IMR-90 (cell line): ENCODE data around the gene RARRES1. TPM values are rescaled to one million over a fixed set of nuclear protein-coding genes. Genes with fewer than 3 reads are reported as not detected.

Experiments used
- ATAC-seq: fragments of 200-7000 bp; cut with Tn5 transposase; 2 replicates; pipeline ENCODE4 v1.9.1; 2020; ENCODE audit warnings: low read depth, mild to moderate bottlenecking, moderate library complexity
- BruUV-seq: library from RNA; stranded (reverse); fragments of 400-500 nt; replicated peaks from 2 replicates; lab custom pipeline; 2021; lab: Mats Ljungman, UMichigan
- CTCF ChIA-PET: fragments of 300-600 bp; formaldehyde crosslinking; extraction: SDS; loops from one replicate; lab custom pipeline; 2021; ENCODE audit warnings: antibody characterized with exemption; lab: Yijun Ruan, JAX
- POLR2A ChIA-PET: fragments of 300-600 bp; sonication (Branson Sonifier 250); formaldehyde crosslinking; loops from one replicate; lab custom pipeline; 2022; ENCODE audit warnings: antibody characterized with exemption; ENCODE audit not compliant: unreplicated experiment; lab: Charles Lee
- DNase-seq: peaks from one replicate; pipeline ENCODE4 v3.0.0; 2013
- H2AFZ ChIP-seq: replicated peaks from 2 replicates; pipeline ENCODE3; 2013; ENCODE audit warnings: low read length, mild to moderate bottlenecking; ENCODE audit not compliant: poor library complexity
- H2AK5ac ChIP-seq: 2 replicates; pipeline ENCODE4 v1.6.1; 2013; ENCODE audit warnings: low read depth, low read length, inconsistent platforms
- H2AK9ac ChIP-seq: replicated peaks from 2 replicates; pipeline ENCODE3; 2013; ENCODE audit warnings: mild to moderate bottlenecking, low read depth, low read length, moderate library complexity; ENCODE audit not compliant: poor library complexity
- H2BK120ac ChIP-seq: 2 replicates; pipeline ENCODE4 v1.6.1; 2013; ENCODE audit warnings: low read depth, low read length, inconsistent platforms
- H2BK15ac ChIP-seq: 3 replicates; pipeline ENCODE4 v1.6.1; 2013; ENCODE audit warnings: low read depth, low read length, inconsistent platforms
- H2BK20ac ChIP-seq: 2 replicates; pipeline ENCODE4 v1.6.1; 2013; ENCODE audit warnings: low read depth, mild to moderate bottlenecking, inconsistent platforms, low read length, moderate library complexity
- H2BK5ac ChIP-seq: 2 replicates; pipeline ENCODE4 v1.6.1; 2013; ENCODE audit warnings: mild to moderate bottlenecking, low read depth, low read length, inconsistent platforms; ENCODE audit not compliant: poor library complexity, severe bottlenecking
- H3K14ac ChIP-seq: replicated peaks from 2 replicates; pipeline ENCODE4 v1.6.1; 2013; ENCODE audit warnings: low read depth, low read length, inconsistent platforms
- H3K18ac ChIP-seq: 2 replicates; pipeline ENCODE4 v1.6.1; 2013; ENCODE audit warnings: low read depth, low read length, control low read depth
- H3K23ac ChIP-seq: 2 replicates; pipeline ENCODE4 v1.6.1; 2013; ENCODE audit warnings: low read depth, low read length, inconsistent platforms
- H3K27ac ChIP-seq: 2 replicates; pipeline ENCODE4 v1.5.1; 2013; ENCODE audit warnings: mild to moderate bottlenecking, control low read depth, low read length; ENCODE audit not compliant: insufficient read depth
- H3K27me3 ChIP-seq: 2 replicates; pipeline ENCODE4 v1.6.1; 2013; ENCODE audit warnings: low read length; ENCODE audit not compliant: control insufficient read depth, insufficient read depth
- H3K36me3 ChIP-seq: 2 replicates; pipeline ENCODE4 v1.6.1; 2013; ENCODE audit warnings: low read length, mixed read lengths; ENCODE audit not compliant: control insufficient read depth, insufficient read depth
- H3K4ac ChIP-seq: 2 replicates; pipeline ENCODE4 v1.6.1; 2013; ENCODE audit warnings: low read depth, low read length, inconsistent platforms
- H3K4me1 ChIP-seq: 2 replicates; pipeline ENCODE4 v1.6.1; 2013; ENCODE audit warnings: low read length, mixed read lengths; ENCODE audit not compliant: control insufficient read depth, insufficient read depth
- H3K4me2 ChIP-seq: 2 replicates; pipeline ENCODE4 v1.6.1; 2013; ENCODE audit warnings: low read depth, mild to moderate bottlenecking, control low read depth, low read length, moderate library complexity
- H3K4me3 ChIP-seq: 2 replicates; pipeline ENCODE4 v1.5.1; 2013; ENCODE audit warnings: low read depth, mild to moderate bottlenecking, control low read depth, low read length, moderate library complexity; ENCODE audit not compliant: insufficient read depth
- H3K56ac ChIP-seq: 2 replicates; pipeline ENCODE4 v1.6.1; 2013; ENCODE audit warnings: low read length, inconsistent platforms; ENCODE audit not compliant: insufficient read depth; ENCODE audit errors: extremely low read depth
- H3K79me1 ChIP-seq, 2 experiments: 2 replicates each; pipeline ENCODE4 v1.6.1; 2013; ENCODE audit warnings: low read length in 2 of 2, inconsistent platforms in 1 of 2, low read depth in 1 of 2
- H3K9ac ChIP-seq: 2 replicates; pipeline ENCODE4 v1.6.1; 2013; ENCODE audit warnings: low read depth, low read length, control low read depth
- H3K9me1 ChIP-seq: 2 replicates; pipeline ENCODE4 v1.6.1; 2013; ENCODE audit warnings: low read length, inconsistent platforms; ENCODE audit not compliant: insufficient read depth
- H3K9me3 ChIP-seq: 2 replicates; pipeline ENCODE4 v1.6.1; 2013; ENCODE audit warnings: low read length; ENCODE audit not compliant: control insufficient read depth, insufficient read depth
- H4K20me1 ChIP-seq: 2 replicates; pipeline ENCODE4 v1.6.1; 2013; ENCODE audit warnings: low read length, inconsistent platforms; ENCODE audit not compliant: insufficient read depth
- H4K5ac ChIP-seq: 2 replicates; pipeline ENCODE4 v1.6.1; 2013; ENCODE audit warnings: mild to moderate bottlenecking, low read depth, low read length, control low read depth
- H4K8ac ChIP-seq, 2 experiments: 2 replicates each; pipeline ENCODE4 v1.6.1; 2013; ENCODE audit warnings: low read depth in 2 of 2, low read length in 2 of 2, control low read depth in 1 of 2, inconsistent platforms in 1 of 2
- H4K91ac ChIP-seq: 2 replicates; pipeline ENCODE4 v1.6.1; 2013; ENCODE audit warnings: low read depth, low read length, inconsistent platforms; ENCODE audit not compliant: insufficient read depth
- BHLHE40 ChIP-seq: fragments of 150-350 bp; IDR thresholded peaks from 2 replicates; pipeline ENCODE4 v1.6.1; 2016; ENCODE audit warnings: mild to moderate bottlenecking, low read depth, low read length
- CEBPB ChIP-seq: IDR thresholded peaks from 2 replicates; pipeline ENCODE4 v1.6.1; 2012; ENCODE audit warnings: low read depth, low read length, improper control_type of control experiment
- CHD1 ChIP-seq: IDR thresholded peaks from 2 replicates; pipeline ENCODE4 v1.6.1; 2012; ENCODE audit warnings: low read depth, low read length, improper control_type of control experiment
- ELK1 ChIP-seq: fragments of 150-350 bp; IDR thresholded peaks from 2 replicates; pipeline ENCODE4 v1.6.1; 2016; ENCODE audit warnings: low read depth, mild to moderate bottlenecking, low read length, moderate library complexity, borderline replicate concordance
- FOS ChIP-seq: fragments of 150-350 bp; IDR thresholded peaks from 2 replicates; pipeline ENCODE4 v1.6.1; 2016; ENCODE audit warnings: low read depth, low read length
- MAFK ChIP-seq: IDR thresholded peaks from 2 replicates; pipeline ENCODE4 v1.6.1; 2012; ENCODE audit warnings: low read depth, low read length, improper control_type of control experiment
- NFE2L2 ChIP-seq: fragments of 150-350 bp; IDR thresholded peaks from 2 replicates; pipeline ENCODE4 v1.6.1; 2016; ENCODE audit warnings: low read depth, mild to moderate bottlenecking, low read length
- RAD21 ChIP-seq: IDR thresholded peaks from 2 replicates; pipeline ENCODE4 v1.6.1; 2012; ENCODE audit warnings: low read length, improper control_type of control experiment
- RCOR1 ChIP-seq: IDR thresholded peaks from 2 replicates; pipeline ENCODE4 v1.6.1; 2012; ENCODE audit warnings: mild to moderate bottlenecking, low read length, improper control_type of control experiment; ENCODE audit not compliant: insufficient replicate concordance
- SMC3 ChIP-seq: fragments of 150-350 bp; IDR thresholded peaks from 2 replicates; pipeline ENCODE4 v1.6.1; 2016; ENCODE audit warnings: low read depth, mild to moderate bottlenecking, antibody characterized with exemption, low read length, moderate library complexity
- WGBS, 2 experiments: methylation state at CpG; one replicate each; pipeline versions ENCODE4 v1.1.5 to v1.1.7; 2013; ENCODE audit warnings: missing lambda C conversion rate in 2 of 2; ENCODE audit not compliant: insufficient read length in 1 of 2; ENCODE audit errors: extremely low coverage in 2 of 2; 5-methylcytosine and 5-hydroxymethylcytosine counted together
- dilution Hi-C: fragments of 300-500 bp; cut with HindIII; formaldehyde crosslinking; loops from one replicate; pipeline ENCODE4 v1.14.3; 2018; ENCODE audit warnings: low sequenced_read_pairs; ENCODE audit not compliant: unreplicated experiment
- in situ Hi-C: fragments of 300-500 bp; cut with MboI; formaldehyde crosslinking; loops from 3 replicates; pipeline ENCODE4 v1.14.3; 2019; ENCODE audit warnings: low sequenced_read_pairs, inconsistent platforms, mixed read lengths
- intact Hi-C: fragments of 100-400 bp; cut with micrococcal nuclease; formaldehyde crosslinking; loops from 2 replicates; pipeline ENCODE4 v1.10.0; 2022
- polyA plus RNA-seq, 3 experiments: library from polyadenylated mRNA; depleted of rRNA; stranded (reverse); fragments of >200 nt; gene quantifications; 2 replicates each; pipeline ENCODE4 v1.2.3, GENCODE V29; 2012; ENCODE audit warnings: low replicate concordance in 1 of 3
- total RNA-seq: library from RNA; depleted of rRNA; stranded (reverse); fragments of >200 nt; gene quantifications from 2 replicates; pipeline ENCODE4 v1.2.3, GENCODE V29; 2012
- TF ChIP-seq, protein P1 (sequence below): fragments of 150-350 bp; IDR thresholded peaks from 2 replicates; pipeline ENCODE4 v1.6.1; 2017; ENCODE audit warnings: mild to moderate bottlenecking, antibody characterized with exemption, low read length, low read depth
- TF ChIP-seq, protein P2 (sequence below): conservative IDR thresholded peaks from 2 replicates; pipeline ENCODE4 v1.5.1; 2012; ENCODE audit warnings: mild to moderate bottlenecking, low read depth, low read length, improper control_type of control experiment

Gene RARRES1
- total and polyA plus RNA-seq, 2 of the 4 experiments (the other 2 are of a cell fraction): 0.90 to 3.0 TPM

DNA sequence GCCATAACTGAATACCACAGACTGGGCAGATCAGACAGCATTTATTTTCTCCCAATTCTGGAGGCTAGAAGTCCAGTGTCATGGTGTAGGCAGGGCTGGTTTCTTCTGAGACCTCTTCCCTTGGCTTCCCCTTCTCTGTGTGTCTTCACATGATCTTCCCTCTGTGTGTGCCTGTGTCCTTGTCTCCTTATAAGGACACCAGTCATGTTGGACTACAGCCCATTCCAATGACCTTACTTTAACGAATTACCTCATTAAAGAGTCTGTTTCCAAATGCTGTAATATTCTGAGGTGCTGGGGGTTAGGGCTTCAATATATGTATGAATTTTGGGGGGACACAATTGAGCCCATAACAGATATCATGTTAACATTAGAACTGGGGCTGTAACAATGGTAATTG, 13.3 kb upstream of the RARRES1 start:
- Histone ChIP-seq H3K14ac (no peak overlapping the region), H3K18ac (no peak overlapping the region), H3K9me3 (no peaks in the 10 kb centered on the region), H3K36me3 (peaks cover 15% of the 10 kb centered on the region; the same call in 1 of the 2 replicates), H2BK20ac (no peak overlapping the region), H4K5ac (no peak overlapping the region), H3K79me1 (no peaks in the 10 kb centered on the region; a peak in 1 of 4 replicates), H2AFZ (no peak overlapping the region), H3K4me3 (no peak overlapping the region), H2BK5ac (no peak overlapping the region), H2AK9ac (no peak overlapping the region), H4K20me1 (no peaks in the 10 kb centered on the region), H3K4me2 (no peak overlapping the region), H4K8ac (no peak overlapping the region), H4K91ac (no peak overlapping the region), H3K9ac (no peak overlapping the region), H3K27me3 (no peaks in the 10 kb centered on the region), H2AK5ac (no peak overlapping the region), H3K56ac (no peak overlapping the region), H3K27ac (no peak overlapping the region), H3K9me1 (peaks cover 16% of the 10 kb centered on the region), H3K4ac (no peak overlapping the region), H3K4me1 (peaks cover 17% of the 10 kb centered on the region), H2BK15ac (no peak overlapping the region), H2BK120ac (no peak overlapping the region), H3K23ac (no peak overlapping the region)
- no TSS peak for BruUV-seq
- WGBS, 2 experiments: no CpG with 5 or more reads among the region's 1 CpG
- intact Hi-C loops (no loop called here), dilution Hi-C loops (no loop called here), in situ Hi-C loops (no loop called here)
- no peak for TF ChIP-seq NFE2L2
- TF ChIP-seq CHD1: no peak
- no peak for TF ChIP-seq SMC3
- no peak for TF ChIP-seq ELK1
- TF ChIP-seq MAFK: no peak
- TF ChIP-seq, protein P1, sequence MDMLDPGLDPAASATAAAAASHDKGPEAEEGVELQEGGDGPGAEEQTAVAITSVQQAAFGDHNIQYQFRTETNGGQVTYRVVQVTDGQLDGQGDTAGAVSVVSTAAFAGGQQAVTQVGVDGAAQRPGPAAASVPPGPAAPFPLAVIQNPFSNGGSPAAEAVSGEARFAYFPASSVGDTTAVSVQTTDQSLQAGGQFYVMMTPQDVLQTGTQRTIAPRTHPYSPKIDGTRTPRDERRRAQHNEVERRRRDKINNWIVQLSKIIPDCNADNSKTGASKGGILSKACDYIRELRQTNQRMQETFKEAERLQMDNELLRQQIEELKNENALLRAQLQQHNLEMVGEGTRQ: no peak
- no peak for TF ChIP-seq RAD21
- TF ChIP-seq, protein P2, sequence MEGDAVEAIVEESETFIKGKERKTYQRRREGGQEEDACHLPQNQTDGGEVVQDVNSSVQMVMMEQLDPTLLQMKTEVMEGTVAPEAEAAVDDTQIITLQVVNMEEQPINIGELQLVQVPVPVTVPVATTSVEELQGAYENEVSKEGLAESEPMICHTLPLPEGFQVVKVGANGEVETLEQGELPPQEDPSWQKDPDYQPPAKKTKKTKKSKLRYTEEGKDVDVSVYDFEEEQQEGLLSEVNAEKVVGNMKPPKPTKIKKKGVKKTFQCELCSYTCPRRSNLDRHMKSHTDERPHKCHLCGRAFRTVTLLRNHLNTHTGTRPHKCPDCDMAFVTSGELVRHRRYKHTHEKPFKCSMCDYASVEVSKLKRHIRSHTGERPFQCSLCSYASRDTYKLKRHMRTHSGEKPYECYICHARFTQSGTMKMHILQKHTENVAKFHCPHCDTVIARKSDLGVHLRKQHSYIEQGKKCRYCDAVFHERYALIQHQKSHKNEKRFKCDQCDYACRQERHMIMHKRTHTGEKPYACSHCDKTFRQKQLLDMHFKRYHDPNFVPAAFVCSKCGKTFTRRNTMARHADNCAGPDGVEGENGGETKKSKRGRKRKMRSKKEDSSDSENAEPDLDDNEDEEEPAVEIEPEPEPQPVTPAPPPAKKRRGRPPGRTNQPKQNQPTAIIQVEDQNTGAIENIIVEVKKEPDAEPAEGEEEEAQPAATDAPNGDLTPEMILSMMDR: no peak
- TF ChIP-seq CEBPB: no peak
- TF ChIP-seq RCOR1: no peak
- no peak for TF ChIP-seq BHLHE40
- no peak for TF ChIP-seq FOS
- CTCF ChIA-PET: no interaction called here
- ATAC-seq: no peak
- POLR2A ChIA-PET: no interaction called here
- no peak for DNase-seq
